ENCODE results near the gene IFITM1. TPM values are rescaled to one million over a fixed set of nuclear protein-coding genes. Genes with fewer than 3 reads are reported as not detected.
A peak's percentile ranks its signal among the peaks of the same experiment; 100 is the strongest.

IFITM1 gene
- total RNA-seq, 1 experiment from 2014 or later, result 544 TPM

GRCh38 chr11:330307-330693, 16.5 kb downstream of the IFITM1 start:
- DNase-seq (ENCODE audit: low spot score), result no peak
- Mint-ChIP-seq H3K4me1 (peaks cover 53% of the 10 kb centered on the region), H3K27ac (peak overlapping the region; percentile 26; the same call in 1 of the 2 replicates), H3K27me3 (ENCODE audit: low read depth) (peaks cover 10% of the 10 kb centered on the region), H3K4me3 (no peak overlapping the region), H3K9me3 (peaks cover 30% of the 10 kb centered on the region), H3K36me3 (peaks cover 30% of the 10 kb centered on the region)
- TF ChIP-seq ERG (CRISPR knock-in tag; IDR thresholded peaks at IDR 0.05) (no peak), ETV6 (CRISPR knock-in tag; IDR thresholded peaks at IDR 0.05) (no peak), SOX15 (CRISPR knock-in tag; IDR thresholded peaks at IDR 0.05) (no peak), FOXJ3 (CRISPR knock-in tag; IDR thresholded peaks at IDR 0.05; ENCODE audit: borderline replicate concordance) (no peak), MYBL2 (CRISPR knock-in tag; IDR thresholded peaks at IDR 0.05) (no peak), ZMAT4 (CRISPR knock-in tag; IDR thresholded peaks at IDR 0.05) (no peak)
- no peak for ATAC-seq
- ChIA-PET POLR2A (interaction anchor here (1.0 to 1.4 kb wide), 3 partner anchors 10 to 25 kb away, joined by 3 to 4 read pairs (median 3); partner anchors contain the start of gene IFITM3), CTCF (interaction anchor here (2.1 kb wide), 1 partner anchor 25 kb away, joined by 10 read pairs; no protein-coding TSS in a partner anchor)

DNA sequence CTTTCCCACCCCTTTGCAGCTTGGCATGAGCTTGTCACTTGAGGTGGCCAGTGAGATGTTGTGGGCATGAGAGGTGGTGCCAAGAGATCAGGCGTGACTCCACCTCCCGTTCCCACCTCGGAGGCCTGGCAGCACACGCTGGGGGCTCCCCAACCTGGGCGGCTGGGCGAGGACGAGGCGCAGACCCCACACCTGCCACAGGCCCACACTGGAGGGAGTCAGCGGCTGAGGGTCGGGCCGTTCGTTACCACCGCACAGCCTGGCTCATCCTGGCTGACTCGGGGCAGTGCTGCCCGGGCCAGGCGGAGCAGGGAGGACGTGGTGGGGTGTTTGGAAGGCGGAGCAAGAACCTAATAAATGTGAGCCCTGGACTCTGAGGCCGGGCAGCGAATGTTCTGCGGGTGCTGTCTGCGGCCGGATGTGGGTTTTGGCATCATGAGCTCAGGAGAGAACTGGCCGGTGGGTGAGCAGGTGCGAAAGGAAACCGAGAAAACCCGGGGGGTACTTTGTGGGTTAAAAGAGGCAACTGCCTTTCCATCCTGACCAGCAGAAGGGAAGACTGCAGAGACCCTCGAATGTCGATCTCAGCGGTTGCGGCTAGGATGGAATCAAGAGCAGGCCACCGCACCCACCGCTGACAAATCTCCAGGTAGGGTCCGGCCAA, 17.0 kb downstream of the IFITM1 start:
- no peak overlapping the region for H3K27ac Mint-ChIP-seq
- ATAC-seq (no peak), DNase-seq (ENCODE audit: low spot score) (no peak)
- peaks cover 30% of the 10 kb centered on the region for H3K9me3 Mint-ChIP-seq
- H3K4me1 Mint-ChIP-seq, result peaks cover 54% of the 10 kb centered on the region
- ChIA-PET POLR2A (interaction anchor here (1.2 to 1.4 kb wide), 2 partner anchors 9 to 11 kb away, joined by 3 to 4 read pairs; partner anchors contain the start of gene IFITM3), CTCF (interaction anchor here (0.6 to 2.1 kb wide), 2 partner anchors 25 to 101 kb away, joined by 3 to 10 read pairs; no protein-coding TSS in a partner anchor)
- peaks cover 10% of the 10 kb centered on the region for H3K27me3 Mint-ChIP-seq (ENCODE audit: low read depth)
- H3K36me3 Mint-ChIP-seq, result peaks cover 30% of the 10 kb centered on the region
- no peak overlapping the region for H3K4me3 Mint-ChIP-seq
- TF ChIP-seq NFE2L1 (CRISPR knock-in tag; IDR thresholded peaks at IDR 0.05) (no peak), USF1 (CRISPR knock-in tag; IDR thresholded peaks at IDR 0.05) (no peak), NFYB (CRISPR knock-in tag; conservative IDR thresholded peaks at IDR 0.05; ENCODE audit: low read depth) (0 out of 2 replicates have a peak, but pooled peaks have one; percentile 16), PRRX2 (CRISPR knock-in tag; IDR thresholded peaks at IDR 0.05) (no peak), ZNF121 (CRISPR knock-in tag; IDR thresholded peaks at IDR 0.05) (peak; percentile 76; the same call in 1 of the 2 replicates), FOXP1 (CRISPR knock-in tag; IDR thresholded peaks at IDR 0.05; ENCODE audit: borderline replicate concordance) (no peak), FOXP4 (CRISPR knock-in tag; IDR thresholded peaks at IDR 0.05) (no peak), ETV6 (CRISPR knock-in tag; IDR thresholded peaks at IDR 0.05) (no peak), TP53 (CRISPR knock-in tag; IDR thresholded peaks at IDR 0.05) (no peak)
- TF ChIP-seq, protein P1, sequence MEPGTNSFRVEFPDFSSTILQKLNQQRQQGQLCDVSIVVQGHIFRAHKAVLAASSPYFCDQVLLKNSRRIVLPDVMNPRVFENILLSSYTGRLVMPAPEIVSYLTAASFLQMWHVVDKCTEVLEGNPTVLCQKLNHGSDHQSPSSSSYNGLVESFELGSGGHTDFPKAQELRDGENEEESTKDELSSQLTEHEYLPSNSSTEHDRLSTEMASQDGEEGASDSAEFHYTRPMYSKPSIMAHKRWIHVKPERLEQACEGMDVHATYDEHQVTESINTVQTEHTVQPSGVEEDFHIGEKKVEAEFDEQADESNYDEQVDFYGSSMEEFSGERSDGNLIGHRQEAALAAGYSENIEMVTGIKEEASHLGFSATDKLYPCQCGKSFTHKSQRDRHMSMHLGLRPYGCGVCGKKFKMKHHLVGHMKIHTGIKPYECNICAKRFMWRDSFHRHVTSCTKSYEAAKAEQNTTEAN (CRISPR knock-in tag; IDR thresholded peaks at IDR 0.05), result no peak
